Measurements from ENCODE around the gene NDUFAF4. TPM values are rescaled to one million over a fixed set of nuclear protein-coding genes. Genes with fewer than 3 reads are reported as not detected.

NDUFAF4 gene
- total and polyA plus RNA-seq, 11 donors = 59.6 to 107 (median 82.6) TPM

GRCh38 chr6:96844530-96844929, 53.2 kb downstream of the NDUFAF4 start:
- H3K9me3 ChIP-seq = peaks cover 0 to 29% (median 2%) of the 10 kb centered on the region in 12 donors
- DNase-seq (no peak), ATAC-seq (no peak)
- TF ChIP-seq POLR2A (IDR thresholded peaks at IDR 0.05) = no peak
- TF ChIP-seq CTCF (IDR thresholded peaks at IDR 0.05) = no peak
- intact Hi-C loops (cut with DNase I) = no loop called here
- no peak overlapping the region for H3K4me3 ChIP-seq
- H3K27ac ChIP-seq = no peak overlapping the region
- no peaks in the 10 kb centered on the region for H3K4me1 ChIP-seq
- no peaks in the 10 kb centered on the region for H3K27me3 ChIP-seq
- H3K36me3 ChIP-seq = no peaks in the 10 kb centered on the region

- H3K4me1 ChIP-seq = peaks cover 0 to 15% (median 3%) of the 10 kb centered on the region in 12 donors
- H3K27ac ChIP-seq = no peak overlapping the region
- no peak for TF ChIP-seq CTCF (IDR thresholded peaks at IDR 0.05)
- no peak for TF ChIP-seq POLR2A (IDR thresholded peaks at IDR 0.05)
- H3K27me3 ChIP-seq = peaks cover 0 to 8% (median 0%) of the 10 kb centered on the region in 9 donors
- no peaks in the 10 kb centered on the region for H3K36me3 ChIP-seq
- WGBS, 4 donors = 24 to 29% (median 27%) methylated on average over 2 of the region's 2 CpGs
- DNase-seq (no peak), ATAC-seq (no peak)
- intact Hi-C loops (cut with DNase I) = no loop called here
- H3K9me3 ChIP-seq = peaks cover 0 to 13% (median 0%) of the 10 kb centered on the region in 12 donors
- H3K4me3 ChIP-seq = no peak overlapping the region
Measured at GRCh38 chr6:96841345-96841744, 56.3 kb downstream of the NDUFAF4 start.

Other genes with a start within 250 kb of the NDUFAF4 start
- gene GPR63, start 60.4 kb downstream of the NDUFAF4 start, total RNA-seq = 1 to 10 TPM in 5 of 9 donors, under 1 TPM in 4; 0.31 to 2.7 (median 1.2) TPM
- under 1 TPM; 0.14 to 0.34 TPM for gene GPR63, start 60.4 kb downstream of the NDUFAF4 start, polyA plus RNA-seq
- gene KLHL32, start 26.8 kb upstream of the NDUFAF4 start, total RNA-seq = 1 to 10 TPM in 4 of 9 donors, under 1 TPM in 5; 0.50 to 2.4 (median 0.88) TPM
- under 1 TPM; 0.15 to 0.46 TPM for gene KLHL32, start 26.8 kb upstream of the NDUFAF4 start, polyA plus RNA-seq